Left colon (tissue), 2 donors: ENCODE measurements around the gene PIK3R2. TPM values are rescaled to one million over a fixed set of nuclear protein-coding genes. Genes with fewer than 3 reads are reported as not detected.
"Not testable (repeated sequence)": the region's sequence is repeated elsewhere in the genome, so short reads cannot be mapped to it uniquely, and the experiment has no call there.

Source experiments
- ATAC-seq: fragments of 200-7000 bp; cut with Tn5 transposase; one replicate; pipeline ENCODE4 v1.9.1; 2020; ENCODE audit warnings: mild to moderate bottlenecking, moderate library complexity
- DNase-seq, 2 donors: peaks; one replicate each; pipeline ENCODE4 v3.0.0-alpha.2; 2020
- intact Hi-C, 2 donors: fragments of 100-400 bp; cut with DNase I in 1 of 2; cut with micrococcal nuclease in 1 of 2; formaldehyde crosslinking; loops; one replicate each; pipeline versions ENCODE4 v1.11.2 to v1.14.0; 2022; cut with DNase I, micrococcal nuclease
- total RNA-seq, 2 donors: library from RNA; stranded (reverse); fragmentation: NEBNext Ultra II Directional; extraction: Animal tissue kit (Norgen Biotek cat#: 25700); gene quantifications; one replicate each; pipeline ENCODE4 v1.2.1, GENCODE V29; 2021
- donor health status: DM: no; HTN: no; CAD: no.
- donor health status: DM: yes; HTN: yes; CAD: no.

PIK3R2 gene
- total RNA-seq, 2 donors from 2014 or later, result 37.4 to 41.1 TPM

GRCh38 chr19:18147396-18147795 lies 5.6 kb upstream of the PIK3R2 start:
- intact Hi-C loops, result no loop called here
- DNase-seq, result no peak
- no peak for ATAC-seq

- no peak for ATAC-seq
- DNase-seq, result no peak
- intact Hi-C loops, result no loop called here
Measured at GRCh38 chr19:18149596-18149975, 3.4 kb upstream of the PIK3R2 start.

- DNase-seq (no peak), ATAC-seq (no peak)
- intact Hi-C loops, result no loop called here
Measured at GRCh38 chr19:18150776-18151624, 2.0 kb upstream of the PIK3R2 start.

DNA sequence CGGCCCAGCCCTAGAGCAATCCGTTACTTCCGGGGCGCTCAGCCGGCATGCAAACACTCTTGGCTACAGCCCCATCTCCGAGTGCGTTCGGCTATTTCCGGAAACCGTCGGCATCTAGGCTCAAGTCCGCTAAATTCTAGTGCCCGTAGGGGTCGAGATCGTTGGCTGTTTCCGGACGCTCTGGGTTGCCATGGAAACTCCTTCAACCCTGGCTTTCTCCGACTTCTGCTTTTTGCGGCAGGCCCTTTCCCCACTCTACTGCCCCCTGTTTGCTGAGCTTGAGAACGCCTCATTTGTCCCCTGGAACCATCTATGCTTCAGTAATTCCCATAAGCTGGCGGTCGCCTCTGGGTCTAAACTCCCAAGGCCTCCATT lies 534 bp upstream of the PIK3R2 start:
- intact Hi-C loops, result no loop called here
- DNase-seq, result peak; percentile 97 to 99
- ATAC-seq, result peak; percentile 65

DNA sequence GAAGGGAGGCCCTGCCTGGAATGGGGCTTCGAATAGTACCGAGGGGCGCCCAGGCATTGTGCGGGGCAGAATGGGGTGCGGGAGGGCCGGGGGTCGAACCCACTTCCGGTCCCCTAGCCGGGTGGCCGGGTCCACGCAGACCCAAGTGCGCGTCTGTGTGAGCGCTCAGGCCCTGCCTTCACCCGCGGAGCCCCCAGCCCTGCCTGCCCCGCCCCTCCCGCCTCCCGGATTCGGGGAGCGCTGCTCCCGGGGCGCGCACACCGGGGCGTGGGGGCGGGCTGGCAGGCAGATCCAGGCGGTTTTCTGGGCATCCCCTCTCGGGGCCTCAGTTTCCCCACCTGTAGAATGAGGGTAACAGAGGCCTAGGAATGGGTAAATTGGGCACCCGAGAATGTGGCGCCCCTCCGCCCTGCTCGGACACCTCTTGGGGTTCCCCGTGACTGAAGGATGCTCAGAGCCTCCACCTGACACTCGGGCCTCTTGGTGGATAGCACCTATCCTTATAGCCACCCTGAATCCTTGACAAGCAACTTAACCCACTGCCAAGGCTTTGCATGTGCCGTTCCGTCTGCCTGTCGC lies 682 bp downstream of the PIK3R2 start:
- peak; percentile 58 to 63 for DNase-seq
- ATAC-seq, result no peak
- intact Hi-C loops, result no loop called here

GRCh38 chr19:18155095-18156087 lies 2.4 kb downstream of the PIK3R2 start:
- intact Hi-C loops, result no loop called here
- ATAC-seq (peak; percentile 21), DNase-seq (peak in 1 of 2 donors; percentile 70)

DNA sequence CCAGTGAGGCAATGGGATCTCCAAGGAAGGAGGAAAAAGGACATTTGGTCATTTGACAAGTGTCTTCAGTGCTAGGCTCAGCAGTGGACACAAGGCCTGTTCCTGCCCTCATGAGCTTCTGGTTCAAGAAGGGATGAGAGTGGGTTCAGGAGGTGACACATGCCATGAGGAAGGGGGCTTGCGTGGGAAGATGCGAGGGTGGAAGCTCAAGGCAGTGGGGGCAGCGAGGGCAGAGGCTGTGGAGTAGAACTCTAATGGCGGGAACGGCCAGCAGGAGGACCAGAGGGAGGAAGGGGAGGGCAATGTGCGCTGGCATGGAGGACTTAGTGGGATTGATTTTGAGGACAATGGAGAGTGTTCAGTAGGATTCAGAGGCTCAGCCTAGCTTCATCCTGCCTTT lies 3.3 kb downstream of the PIK3R2 start:
- no peak for ATAC-seq
- intact Hi-C loops, result no loop called here
- DNase-seq, result no peak

- DNase-seq (peak; percentile 95 to 97), ATAC-seq (peak; percentile 55)
- intact Hi-C loops, result no loop called here
Measured at GRCh38 chr19:18156841-18157464, 4.0 kb downstream of the PIK3R2 start.

GRCh38 chr19:18157465-18158063 lies 4.6 kb downstream of the PIK3R2 start:
- intact Hi-C loops, result no loop called here
- ATAC-seq (no peak), DNase-seq (no peak)

GRCh38 chr19:18158467-18158866 lies 5.5 kb downstream of the PIK3R2 start:
- intact Hi-C loops, result no loop called here
- DNase-seq (no peak), ATAC-seq (no peak)

GRCh38 chr19:18159059-18159616 lies 6.2 kb downstream of the PIK3R2 start:
- intact Hi-C loops, DNase-seq, ATAC-seq: not testable (repeated sequence)

- intact Hi-C loops, result loop anchor here (10.0 kb wide), 2 partner anchors 45 to 145 kb away; no protein-coding TSS in a partner anchor
- ATAC-seq, result no peak
- no peak for DNase-seq
Measured at GRCh38 chr19:18159810-18160209, 6.8 kb downstream of the PIK3R2 start.

DNA sequence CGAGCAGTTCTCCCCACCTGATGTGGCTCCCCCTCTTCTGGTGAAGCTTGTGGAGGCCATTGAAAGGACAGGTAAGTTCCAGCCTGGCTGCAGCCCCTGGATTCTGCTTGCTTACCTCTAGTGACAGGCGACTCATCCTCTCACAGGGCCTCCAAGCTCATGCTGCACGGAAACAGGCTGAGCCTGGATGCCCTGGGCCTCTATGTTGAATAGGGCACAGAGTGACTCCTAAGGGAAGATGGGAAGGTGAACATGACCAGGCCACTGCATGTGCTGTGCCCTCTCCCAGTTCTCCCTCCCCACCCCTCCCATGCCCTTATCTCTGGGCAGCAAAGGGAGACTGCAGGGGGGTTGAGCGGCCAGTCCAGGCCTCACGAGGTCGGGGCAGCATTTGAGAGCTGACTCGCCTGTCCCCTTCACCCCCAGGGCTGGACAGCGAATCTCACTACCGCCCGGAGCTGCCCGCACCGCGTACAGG lies 7.6 kb downstream of the PIK3R2 start:
- ATAC-seq (no peak), DNase-seq (no peak)
- intact Hi-C loops, result loop anchor here (10.0 kb wide), 2 partner anchors 46 to 146 kb away; no protein-coding TSS in a partner anchor

DNA sequence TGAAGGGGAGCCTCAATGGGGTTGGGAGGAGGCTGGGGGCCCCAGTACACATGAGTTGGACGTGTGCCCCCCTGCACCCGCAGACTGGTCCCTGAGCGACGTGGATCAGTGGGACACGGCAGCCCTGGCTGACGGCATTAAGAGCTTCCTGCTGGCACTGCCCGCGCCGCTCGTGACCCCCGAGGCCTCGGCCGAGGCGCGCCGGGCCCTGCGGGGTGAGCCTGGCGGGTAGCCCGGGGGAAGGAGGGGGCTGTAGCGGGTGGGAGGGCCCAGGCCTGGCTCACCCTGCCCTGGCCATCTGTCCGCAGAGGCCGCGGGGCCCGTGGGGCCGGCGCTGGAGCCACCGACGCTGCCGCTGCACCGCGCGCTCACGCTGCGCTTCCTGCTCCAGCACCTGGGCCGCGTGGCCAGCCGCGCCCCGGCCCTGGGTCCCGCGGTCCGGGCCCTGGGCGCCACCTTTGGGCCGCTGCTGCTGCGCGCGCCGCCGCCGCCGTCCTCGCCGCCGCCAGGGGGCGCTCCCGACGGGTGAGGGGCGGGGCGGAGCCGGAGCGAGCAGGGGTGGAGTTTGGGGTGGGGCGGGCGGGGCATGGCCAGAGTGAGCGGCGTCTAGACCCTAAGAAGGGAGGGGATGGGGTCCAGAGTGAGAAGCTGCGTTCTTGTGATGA lies 8.1 kb downstream of the PIK3R2 start:
- ATAC-seq (peak; percentile 73), DNase-seq (peak in 1 of 2 donors; percentile 81)
- intact Hi-C loops, result loop anchor here (10.0 kb wide), 2 partner anchors 46 to 146 kb away; no protein-coding TSS in a partner anchor

DNA sequence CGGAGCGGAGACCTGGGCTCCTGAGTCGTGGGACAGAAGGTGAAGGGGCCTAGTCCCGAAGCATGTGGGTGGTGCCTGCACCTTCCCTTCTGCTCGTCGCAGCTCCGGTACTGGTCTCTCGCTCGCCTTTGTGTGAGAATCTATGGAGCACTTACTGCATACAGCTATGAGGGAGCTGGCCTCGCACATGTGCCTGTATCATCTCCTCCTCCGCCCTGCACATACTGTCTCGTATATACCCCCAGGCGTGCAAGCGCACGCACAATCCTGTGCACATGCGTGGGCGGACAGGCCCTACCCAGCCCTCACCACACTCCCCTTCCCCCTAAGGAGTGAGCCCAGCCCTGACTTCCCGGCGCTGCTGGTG lies 8.7 kb downstream of the PIK3R2 start:
- ATAC-seq, result peak; percentile 1
- intact Hi-C loops, result loop anchor here (10.0 kb wide), 2 partner anchors 47 to 147 kb away; no protein-coding TSS in a partner anchor

GRCh38 chr19:18164072-18164471 lies 11.1 kb downstream of the PIK3R2 start:
- DNase-seq (no peak), ATAC-seq (no peak)
- intact Hi-C loops, result loop anchor here (10.0 kb wide), 2 partner anchors 49 to 149 kb away; no protein-coding TSS in a partner anchor

More for the DNA sequence above, 8.7 kb downstream of the PIK3R2 start:
- DNase-seq, result no peak
